A549 (cell line): ENCODE measurements around the gene IGFL4. TPM values are rescaled to one million over a fixed set of nuclear protein-coding genes. Genes with fewer than 3 reads are reported as not detected.

Experiments
- ATAC-seq, 2 experiments: fragments of 200-7000 bp in 1 of 2; fragments of >200 bp in 1 of 2; cut with Nextera tagmentation in 1 of 2; cut with Tn5 transposase in 1 of 2; 3 replicates each; pipeline versions ENCODE4 v1.8.0 to v1.9.1; 2018 to 2020; ENCODE audit warnings: mild to moderate bottlenecking in 1 of 2, moderate library complexity in 1 of 2
- CTCF ChIA-PET: fragments of 300-600 bp; sonication (Branson Sonifier 250); formaldehyde crosslinking; extraction: SDS; loops from one replicate; lab custom pipeline; 2021; ENCODE audit warnings: antibody characterized with exemption, inconsistent platforms; lab: Yijun Ruan, JAX
- POLR2A ChIA-PET: fragments of 350-600 bp; formaldehyde crosslinking; extraction: SDS; loops from one replicate; lab custom pipeline; 2021; ENCODE audit warnings: antibody characterized with exemption, inconsistent platforms; lab: Yijun Ruan, JAX
- DNase-seq, 2 experiments: peaks; one replicate each; pipeline versions ENCODE4 v3.0.0 to v3.0.0-alpha.2; 2011 to 2016; ENCODE audit warnings: low read depth in 1 of 2, low spot score in 1 of 2
- FAIRE-seq: peaks from 2 replicates; lab custom pipeline; 2011; peaks lifted over from hg19 to GRCh38; lab: Jason Lieb, UNC
- H3K27ac ChIP-seq, 2 experiments: fragments of >200 bp; sonication (Bioruptor Twin); formaldehyde crosslinking; 3 replicates each; pipeline ENCODE4 v1.5.1; 2016 to 2017
- H3K4me1 ChIP-seq: fragments of >200 bp; sonication (Bioruptor Twin); formaldehyde crosslinking; 3 replicates; pipeline ENCODE4 v1.6.1; 2016
- H3K4me2 ChIP-seq: fragments of >200 bp; sonication (Bioruptor Twin); formaldehyde crosslinking; 3 replicates; pipeline ENCODE4 v1.6.1; 2016
- H3K4me3 ChIP-seq: fragments of >200 bp; sonication (Bioruptor Twin); formaldehyde crosslinking; 3 replicates; pipeline ENCODE4 v1.5.1; 2016
- H3K9me3 ChIP-seq: fragments of >200 bp; sonication (Bioruptor Twin); formaldehyde crosslinking; 3 replicates; pipeline ENCODE4 v1.6.1; 2016
- CBX2 ChIP-seq: fragments of 200-600 bp; sonication (generic); IDR thresholded peaks from 2 replicates; pipeline ENCODE4 v1.6.1; 2016; ENCODE audit warnings: low read depth, mild to moderate bottlenecking, borderline replicate concordance
- CEBPB ChIP-seq, 2 experiments: fragments of >200 bp in 1 of 2; sonication (Bioruptor Twin) in 1 of 2; formaldehyde crosslinking in 1 of 2; IDR thresholded peaks; 2 replicates each; pipeline ENCODE4 v1.6.1; 2012 to 2016
- CHD2 ChIP-seq: fragments of 150-350 bp; IDR thresholded peaks from 2 replicates; pipeline ENCODE4 v1.6.1; 2014; ENCODE audit warnings: low read length; ENCODE audit not compliant: partially characterized antibody
- EHF ChIP-seq: fragments of 250-450 bp; sonication (Bioruptor Pico); IDR thresholded peaks from 2 replicates; pipeline ENCODE4 v1.5.0; 2020; ENCODE audit warnings: mild to moderate bottlenecking
- FOSB ChIP-seq: fragments of 250-450 bp; sonication (Bioruptor Pico); IDR thresholded peaks from 2 replicates; pipeline ENCODE4 v1.5.0; 2020; ENCODE audit warnings: mild to moderate bottlenecking, moderate library complexity
- FOSL2 ChIP-seq, 2 experiments: fragments of 450-650 bp in 1 of 2; fragments of >200 bp in 1 of 2; sonication (Bioruptor Twin) in 1 of 2; formaldehyde crosslinking; IDR thresholded peaks; 2 replicates each; pipeline versions ENCODE4 v1.5.0 to v1.6.1; 2016 to 2020; ENCODE audit warnings: mild to moderate bottlenecking in 1 of 2, moderate library complexity in 1 of 2
- GATA3 ChIP-seq: IDR thresholded peaks from 2 replicates; pipeline ENCODE4 v1.6.1; 2012; ENCODE audit warnings: borderline replicate concordance
- HDAC2 ChIP-seq: fragments of 200-600 bp; sonication (generic); IDR thresholded peaks from 2 replicates; pipeline ENCODE4 v1.6.1; 2016
- HOXB5 ChIP-seq: fragments of 250-450 bp; sonication (Bioruptor Pico); IDR thresholded peaks from 2 replicates; pipeline ENCODE4 v1.5.0; 2020; ENCODE audit warnings: mild to moderate bottlenecking, moderate library complexity
- JUN ChIP-seq, 2 experiments: fragments of >200 bp; sonication (Bioruptor Twin); formaldehyde crosslinking; IDR thresholded peaks; 2 replicates in 1 of 2; 3 replicates in 1 of 2; pipeline ENCODE4 v1.6.1; 2016 to 2017
- JUNB ChIP-seq: fragments of >200 bp; sonication (Bioruptor Twin); formaldehyde crosslinking; IDR thresholded peaks from 2 replicates; pipeline ENCODE4 v1.6.1; 2016
- MAX ChIP-seq: IDR thresholded peaks from 2 replicates; pipeline ENCODE4 v1.6.1; 2012
- NR3C1 ChIP-seq: fragments of >200 bp; sonication (Bioruptor Twin); formaldehyde crosslinking; IDR thresholded peaks from 3 replicates; pipeline ENCODE4 v1.6.1; 2017
- POLR2A ChIP-seq: IDR thresholded peaks from 2 replicates; pipeline ENCODE4 v1.6.1; 2012; ENCODE audit warnings: mild to moderate bottlenecking, low read length
- POLR2AphosphoS2 ChIP-seq: conservative IDR thresholded peaks from 2 replicates; pipeline ENCODE4 v1.6.1; 2012; ENCODE audit warnings: low read length, improper control_type of control experiment, inconsistent platforms
- RAD21 ChIP-seq, 2 experiments: fragments of >200 bp in 1 of 2; sonication (Bioruptor Twin) in 1 of 2; formaldehyde crosslinking in 1 of 2; IDR thresholded peaks in 1 of 2; conservative IDR thresholded peaks in 1 of 2; 2 replicates in 1 of 2; 3 replicates in 1 of 2; pipeline ENCODE4 v1.6.1; 2012 to 2018; ENCODE audit warnings: inconsistent platforms in 1 of 2
- RARB ChIP-seq: fragments of 250-450 bp; sonication (Bioruptor Pico); IDR thresholded peaks from 2 replicates; pipeline ENCODE4 v1.8.0; 2021; ENCODE audit warnings: mild to moderate bottlenecking, moderate library complexity
- SMC3 ChIP-seq: fragments of >200 bp; sonication (Bioruptor Twin); formaldehyde crosslinking; IDR thresholded peaks from 3 replicates; pipeline ENCODE4 v1.6.1; 2018; ENCODE audit warnings: inconsistent platforms
- WGBS: methylation state at CpG from one replicate; pipeline ENCODE4 v1.1.6; 2017; ENCODE audit errors: missing lambda C conversion rate; 5-methylcytosine and 5-hydroxymethylcytosine counted together
- polyA plus RNA-seq, 4 experiments: library from polyadenylated mRNA; depleted of rRNA in 3 of 4; stranded (reverse); fragments of >200 nt; fragmentation: RNase III in 1 of 4; extraction: RNeasy Plus Mini Kit Qiagen cat#74134 plus additional on column Dnase treatment in 1 of 4; gene quantifications; 2 replicates in 3 of 4; 3 replicates in 1 of 4; pipeline ENCODE4 v1.2.3, GENCODE V29; 2011 to 2017
- TF ChIP-seq, protein P1 (sequence below): fragments of >200 bp; sonication (Bioruptor Twin); formaldehyde crosslinking; IDR thresholded peaks from 3 replicates; pipeline ENCODE4 v1.5.1; 2016
- TF ChIP-seq, protein P2 (sequence below): fragments of >200 bp; sonication (Bioruptor Twin); formaldehyde crosslinking; IDR thresholded peaks from 3 replicates; pipeline ENCODE4 v1.6.1; 2016
- TF ChIP-seq, protein P3 (sequence below): fragments of 150-350 bp; IDR thresholded peaks from 2 replicates; pipeline ENCODE4 v1.6.1; 2014; ENCODE audit warnings: low read depth, mild to moderate bottlenecking, low read length

Gene IGFL4
- polyA plus RNA-seq, 2 of the 4 experiments (the other 2 are of a cell fraction), result 1.7 to 3.1 TPM

GRCh38 chr19:46076951-46077814, 36.4 kb upstream of the IGFL4 start:
- peaks cover 45% of the 10 kb centered on the region for H3K4me1 ChIP-seq
- peak; percentile 94 to 95 for ATAC-seq
- CTCF ChIA-PET, result interaction anchor here (0.6 to 19.9 kb wide), 100 partner anchors 12 to 719 kb away, joined by 3 to 1009 read pairs (median 4); partner anchors contain the start of genes CCDC61, FOXA3, IGFL3 and IGFL4
- TF ChIP-seq JUN (IDR thresholded peaks at IDR 0.05) (peak in 1 of 2 experiments; percentile 42; a peak in 1 of 5 replicates), POLR2AphosphoS2 (no peak), NR3C1 (no peak), JUNB (0 out of 2 replicates have a peak, but pooled peaks have one; percentile 7), CBX2 (no peak), CEBPB (IDR thresholded peaks at IDR 0.05) (no peak), GATA3 (no peak), RARB (CRISPR knock-in tag) (no peak), HOXB5 (CRISPR knock-in tag) (no peak), RAD21 (conservative IDR thresholded peaks at IDR 0.05 in 1 of 2, IDR thresholded peaks at IDR 0.05 in 1 of 2) (peak; percentile 99 to 100), CHD2 (no peak), SMC3 (peak; percentile 100), POLR2A (no peak), HDAC2 (no peak), MAX (peak; percentile 59), FOSB (CRISPR knock-in tag) (no peak)
- TF ChIP-seq, protein P1, sequence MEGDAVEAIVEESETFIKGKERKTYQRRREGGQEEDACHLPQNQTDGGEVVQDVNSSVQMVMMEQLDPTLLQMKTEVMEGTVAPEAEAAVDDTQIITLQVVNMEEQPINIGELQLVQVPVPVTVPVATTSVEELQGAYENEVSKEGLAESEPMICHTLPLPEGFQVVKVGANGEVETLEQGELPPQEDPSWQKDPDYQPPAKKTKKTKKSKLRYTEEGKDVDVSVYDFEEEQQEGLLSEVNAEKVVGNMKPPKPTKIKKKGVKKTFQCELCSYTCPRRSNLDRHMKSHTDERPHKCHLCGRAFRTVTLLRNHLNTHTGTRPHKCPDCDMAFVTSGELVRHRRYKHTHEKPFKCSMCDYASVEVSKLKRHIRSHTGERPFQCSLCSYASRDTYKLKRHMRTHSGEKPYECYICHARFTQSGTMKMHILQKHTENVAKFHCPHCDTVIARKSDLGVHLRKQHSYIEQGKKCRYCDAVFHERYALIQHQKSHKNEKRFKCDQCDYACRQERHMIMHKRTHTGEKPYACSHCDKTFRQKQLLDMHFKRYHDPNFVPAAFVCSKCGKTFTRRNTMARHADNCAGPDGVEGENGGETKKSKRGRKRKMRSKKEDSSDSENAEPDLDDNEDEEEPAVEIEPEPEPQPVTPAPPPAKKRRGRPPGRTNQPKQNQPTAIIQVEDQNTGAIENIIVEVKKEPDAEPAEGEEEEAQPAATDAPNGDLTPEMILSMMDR, result peak; percentile 100
- TF ChIP-seq, protein P2, sequence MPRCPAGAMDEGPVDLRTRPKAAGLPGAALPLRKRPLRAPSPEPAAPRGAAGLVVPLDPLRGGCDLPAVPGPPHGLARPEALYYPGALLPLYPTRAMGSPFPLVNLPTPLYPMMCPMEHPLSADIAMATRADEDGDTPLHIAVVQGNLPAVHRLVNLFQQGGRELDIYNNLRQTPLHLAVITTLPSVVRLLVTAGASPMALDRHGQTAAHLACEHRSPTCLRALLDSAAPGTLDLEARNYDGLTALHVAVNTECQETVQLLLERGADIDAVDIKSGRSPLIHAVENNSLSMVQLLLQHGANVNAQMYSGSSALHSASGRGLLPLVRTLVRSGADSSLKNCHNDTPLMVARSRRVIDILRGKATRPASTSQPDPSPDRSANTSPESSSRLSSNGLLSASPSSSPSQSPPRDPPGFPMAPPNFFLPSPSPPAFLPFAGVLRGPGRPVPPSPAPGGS, result 0 out of 3 replicates have a peak, but pooled peaks have one; percentile 15
- TF ChIP-seq, protein P3, sequence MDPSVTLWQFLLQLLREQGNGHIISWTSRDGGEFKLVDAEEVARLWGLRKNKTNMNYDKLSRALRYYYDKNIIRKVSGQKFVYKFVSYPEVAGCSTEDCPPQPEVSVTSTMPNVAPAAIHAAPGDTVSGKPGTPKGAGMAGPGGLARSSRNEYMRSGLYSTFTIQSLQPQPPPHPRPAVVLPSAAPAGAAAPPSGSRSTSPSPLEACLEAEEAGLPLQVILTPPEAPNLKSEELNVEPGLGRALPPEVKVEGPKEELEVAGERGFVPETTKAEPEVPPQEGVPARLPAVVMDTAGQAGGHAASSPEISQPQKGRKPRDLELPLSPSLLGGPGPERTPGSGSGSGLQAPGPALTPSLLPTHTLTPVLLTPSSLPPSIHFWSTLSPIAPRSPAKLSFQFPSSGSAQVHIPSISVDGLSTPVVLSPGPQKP, result no peak
- TF ChIP-seq, all 56 proteins: peak for 7
- DNase-seq, result peak; percentile 90 to 95
- peak overlapping the region; percentile 59 for H3K4me3 ChIP-seq
- POLR2A ChIA-PET, result interaction anchor here (0.5 to 2.3 kb wide), 13 partner anchors 9 to 397 kb away, joined by 3 to 16 read pairs (median 4); no protein-coding TSS in a partner anchor
- WGBS, result 5% methylated on average over 41 of the region's 50 CpGs
- H3K4me2 ChIP-seq, result peak overlapping the region; percentile 90
- peaks cover 2% of the 10 kb centered on the region; the same call in 1 of the 3 replicates for H3K9me3 ChIP-seq
- peak overlapping the region; percentile 72 to 86 for H3K27ac ChIP-seq
- FAIRE-seq, result peak; percentile 97

GRCh38 chr19:46076031-46076880, 35.5 kb upstream of the IGFL4 start:
- H3K4me2 ChIP-seq, result peak overlapping the region; percentile 90
- H3K4me1 ChIP-seq, result peaks cover 40% of the 10 kb centered on the region
- H3K27ac ChIP-seq, result peak overlapping the region; percentile 72 to 86
- DNase-seq (no peak), ATAC-seq (no peak), FAIRE-seq (peak; percentile 59)
- 37% methylated on average over 9 of the region's 9 CpGs for WGBS
- H3K9me3 ChIP-seq, result peaks cover 2% of the 10 kb centered on the region; the same call in 1 of the 3 replicates
- TF ChIP-seq GATA3 (no peak), EHF (CRISPR knock-in tag) (no peak), CBX2 (no peak), FOSL2 (IDR thresholded peaks at IDR 0.05) (no peak), FOSL2 (CRISPR knock-in tag; IDR thresholded peaks at IDR 0.05) (no peak)
- TF ChIP-seq, protein P1, result 0 out of 3 replicates have a peak, but pooled peaks have one; percentile 14
- peak overlapping the region; percentile 59 for H3K4me3 ChIP-seq
- POLR2A ChIA-PET, result interaction anchor here (0.6 to 2.3 kb wide), 7 partner anchors 21 to 396 kb away, joined by 3 to 16 read pairs (median 4); no protein-coding TSS in a partner anchor
- CTCF ChIA-PET, result interaction anchor here (1.0 to 19.9 kb wide), 39 partner anchors 13 to 467 kb away, joined by 3 to 1009 read pairs (median 6); partner anchors contain the start of genes CCDC61, FOXA3, IGFL4 and MYPOP
